ENCODE results near the gene SLC22A23. TPM values are rescaled to one million over a fixed set of nuclear protein-coding genes. Genes with fewer than 3 reads are reported as not detected.

Gene SLC22A23
- total and polyA plus RNA-seq, 4 donors = 4.9 to 45.4 (median 19.7) TPM

GRCh38 chr6:3220366-3220765, 236.5 kb downstream of the SLC22A23 start:
- Histone ChIP-seq H3K9ac (ENCODE audit: low read depth in 1 of 2, low read length in 2 of 2) (no peak overlapping the region), H3K9me3 (ENCODE audit: control insufficient read depth in 4 of 4, low read length in 3 of 4) (no peaks in the 10 kb centered on the region), H3K27me3 (ENCODE audit: control insufficient read depth in 4 of 4, insufficient read depth in 4 of 4, low read length in 3 of 4) (peaks cover 0 to 5% (median 0%) of the 10 kb centered on the region in 4 donors), H3K4me1 (ENCODE audit: control insufficient read depth in 4 of 4, insufficient read depth in 4 of 4, low read length in 3 of 4) (no peaks in the 10 kb centered on the region), H3K36me3 (ENCODE audit: control insufficient read depth in 4 of 4, insufficient read depth in 3 of 4, low read depth in 1 of 4, low read length in 3 of 4) (peaks cover 0 to 2% (median 0%) of the 10 kb centered on the region in 4 donors), H3K4me3 (ENCODE audit: low read depth in 1 of 3, low read length in 3 of 3) (no peak overlapping the region), H3K27ac (ENCODE audit: low read depth in 1 of 2, low read length in 2 of 2) (no peak overlapping the region)
- WGBS = 90% methylated on average over 2 of the region's 2 CpGs
- no peak for DNase-seq (ENCODE audit: low spot score)
- TF ChIP-seq NR2F2 (IDR thresholded peaks at IDR 0.05) (no peak), REST (IDR thresholded peaks at IDR 0.05) (no peak), YY1 (IDR thresholded peaks at IDR 0.05) (no peak), CTCF (IDR thresholded peaks at IDR 0.05; ENCODE audit: low read depth, low read length, missing input control) (no peak), MAX (IDR thresholded peaks at IDR 0.05) (no peak), ZBTB33 (IDR thresholded peaks at IDR 0.05) (no peak)

Other genes with a start within 250 kb of the SLC22A23 start
- gene TUBB2B, start 229.4 kb downstream of the SLC22A23 start, total RNA-seq = 1 to 10 TPM; 2.1 to 4.6 TPM
- 1 to 10 TPM in 1 of 2 donors, under 1 TPM in 1; 0.22 to 4.3 TPM for gene TUBB2B, start 229.4 kb downstream of the SLC22A23 start, polyA plus RNA-seq
- gene PSMG4, start 198.1 kb downstream of the SLC22A23 start, total RNA-seq = 10 to 100 TPM; 10.7 to 12.0 TPM
- 10 to 100 TPM; 18.1 to 28.5 TPM for gene PSMG4, start 198.1 kb downstream of the SLC22A23 start, polyA plus RNA-seq